ENCODE data around the gene PLEKHH2. TPM values are rescaled to one million over a fixed set of nuclear protein-coding genes. Genes with fewer than 3 reads are reported as not detected.
"Not testable (repeated sequence)": the region's sequence is repeated elsewhere in the genome, so short reads cannot be mapped to it uniquely, and the experiment has no call there.

PLEKHH2 gene
- total RNA-seq, 6 experiments from 2014 or later = 0.09 to 0.33 (median 0.24) TPM; not detected in 1

- not testable (repeated sequence) for H3K4me3 Mint-ChIP-seq; H3K36me3 Mint-ChIP-seq (ENCODE audit: low read depth); H3K9me3 Mint-ChIP-seq; H3K27ac Mint-ChIP-seq; DNase-seq; H3K27me3 Mint-ChIP-seq (ENCODE audit: insufficient read depth); H3K4me1 Mint-ChIP-seq (ENCODE audit: low read depth)
- TF ChIP-seq CTCF (IDR thresholded peaks at IDR 0.05) = 0 out of 2 replicates have a peak, but pooled peaks have one; percentile 8
Measured at GRCh38 chr2:43600596-43600995, 36.5 kb upstream of the PLEKHH2 start.

GRCh38 chr2:43604674-43605073 lies 32.4 kb upstream of the PLEKHH2 start:
- TF ChIP-seq CTCF (IDR thresholded peaks at IDR 0.05) = no peak
- Mint-ChIP-seq H3K9me3 (no peaks in the 10 kb centered on the region), H3K4me3 (no peak overlapping the region), H3K27me3 (ENCODE audit: insufficient read depth) (peaks cover 3% of the 10 kb centered on the region), H3K4me1 (ENCODE audit: low read depth) (no peaks in the 10 kb centered on the region), H3K36me3 (ENCODE audit: low read depth) (no peaks in the 10 kb centered on the region), H3K27ac (no peak overlapping the region)
- no peak for DNase-seq

GRCh38 chr2:43605079-43605655 lies 31.9 kb upstream of the PLEKHH2 start:
- Mint-ChIP-seq H3K4me3 (no peak overlapping the region), H3K9me3 (no peaks in the 10 kb centered on the region), H3K36me3 (ENCODE audit: low read depth) (no peaks in the 10 kb centered on the region), H3K4me1 (ENCODE audit: low read depth) (no peaks in the 10 kb centered on the region), H3K27me3 (ENCODE audit: insufficient read depth) (peaks cover 6% of the 10 kb centered on the region), H3K27ac (no peak overlapping the region)
- TF ChIP-seq CTCF (IDR thresholded peaks at IDR 0.05) = peak; percentile 74
- DNase-seq = peak; percentile 65

GRCh38 chr2:43605851-43606250 lies 31.2 kb upstream of the PLEKHH2 start:
- DNase-seq = no peak
- H3K36me3 Mint-ChIP-seq (ENCODE audit: low read depth) = no peaks in the 10 kb centered on the region
- no peak for TF ChIP-seq CTCF (IDR thresholded peaks at IDR 0.05)
- peaks cover 8% of the 10 kb centered on the region for H3K27me3 Mint-ChIP-seq (ENCODE audit: insufficient read depth)
- H3K27ac Mint-ChIP-seq = no peak overlapping the region
- H3K4me3 Mint-ChIP-seq = no peak overlapping the region
- H3K9me3 Mint-ChIP-seq = no peaks in the 10 kb centered on the region
- H3K4me1 Mint-ChIP-seq (ENCODE audit: low read depth) = no peaks in the 10 kb centered on the region

GRCh38 chr2:43609290-43609918 lies 27.7 kb upstream of the PLEKHH2 start:
- DNase-seq = peak; percentile 30
- Mint-ChIP-seq H3K27me3 (ENCODE audit: insufficient read depth) (peaks cover 8% of the 10 kb centered on the region), H3K9me3 (no peaks in the 10 kb centered on the region), H3K4me1 (ENCODE audit: low read depth) (peaks cover 6% of the 10 kb centered on the region), H3K27ac (no peak overlapping the region), H3K36me3 (ENCODE audit: low read depth) (no peaks in the 10 kb centered on the region), H3K4me3 (no peak overlapping the region)
- peak; percentile 83 for TF ChIP-seq CTCF (IDR thresholded peaks at IDR 0.05)

Data from HFFc6 (cell line).